Activated T-helper 2 cell treated with anti-CD3 and anti-CD28 coated beads, Interferon-gamma antibody, Interleukin-2, Interleukin-4, amounts not matched to agents 10 μg/mL and 5 μg/mL and 100 μg/mL, durations not matched to agents 14 hours and 24 hours and 36 hours (primary cell): ENCODE results near the gene ALMS1. TPM values are rescaled to one million over a fixed set of nuclear protein-coding genes. Genes with fewer than 3 reads are reported as not detected.
A peak's percentile ranks its signal among the peaks of the same experiment; 100 is the strongest.
"Not testable (repeated sequence)": the region's sequence is repeated elsewhere in the genome, so short reads cannot be mapped to it uniquely, and the experiment has no call there.

Experiments used
- DNase-seq: peaks from one replicate; pipeline ENCODE4 v3.0.0; 2021; ENCODE audit warnings: low spot score
- H3K27ac Mint-ChIP-seq: one replicate; pipeline ENCODE4 v1.8.0; 2021; ENCODE audit warnings: mixed read lengths
- H3K27me3 Mint-ChIP-seq: one replicate; pipeline ENCODE4 v1.8.0; 2021; ENCODE audit warnings: low read depth, mixed read lengths
- H3K36me3 Mint-ChIP-seq: one replicate; pipeline ENCODE4 v1.8.0; 2021; ENCODE audit warnings: low read depth, mixed read lengths
- H3K4me1 Mint-ChIP-seq: one replicate; pipeline ENCODE4 v1.8.0; 2021; ENCODE audit warnings: low read depth, mixed read lengths
- H3K4me3 Mint-ChIP-seq: one replicate; pipeline ENCODE4 v1.8.0; 2021; ENCODE audit warnings: low read depth, mild to moderate bottlenecking, moderate library complexity, mixed read lengths
- H3K9me3 Mint-ChIP-seq: one replicate; pipeline ENCODE4 v1.8.0; 2021; ENCODE audit warnings: mixed read lengths
- intact Hi-C: fragments of 100-400 bp; cut with micrococcal nuclease; formaldehyde crosslinking; loops from one replicate; pipeline ENCODE4 v1.15.1; 2023
- total RNA-seq: library from RNA; stranded (reverse); gene quantifications from 2 replicates; pipeline ENCODE4 v1.2.3, GENCODE V29; 2022

ALMS1 gene
- 19.0 and 21.6 TPM in 2 replicates for total RNA-seq

- Mint-ChIP-seq H3K27ac (peak within 1 kb of the TSS; percentile 90), H3K9me3 (no peaks in the 10 kb centered on the region), H3K27me3 (peaks cover 9% of the 10 kb centered on the region), H3K4me3 (peak within 1 kb of the TSS; percentile 89), H3K36me3 (no peaks in the 10 kb centered on the region), H3K4me1 (peaks cover 27% of the 10 kb centered on the region)
- DNase-seq, result peak; percentile 89
- intact Hi-C loops, result loop anchor here (1.0 kb wide), 3 partner anchors 92 to 171 kb away; partner anchors contain the start of genes EGR4, PRADC1 and SMYD5
Measured at GRCh38 chr2:73385504-73386341, at the start of gene ALMS1. ALMS1 (plus strand) TSS chr2:73385836; CDS start chr2:73385869, 33 bp downstream.

- no peak overlapping the region for H3K4me3 Mint-ChIP-seq
- no peaks in the 10 kb centered on the region for H3K36me3 Mint-ChIP-seq
- no peaks in the 10 kb centered on the region for H3K9me3 Mint-ChIP-seq
- no peak for DNase-seq
- peaks cover 8% of the 10 kb centered on the region for H3K27me3 Mint-ChIP-seq
- peaks cover 3% of the 10 kb centered on the region for H3K4me1 Mint-ChIP-seq
- intact Hi-C loops, result no loop called here
- H3K27ac Mint-ChIP-seq, result no peak overlapping the region
Measured at GRCh38 chr2:73337828-73338227, 47.8 kb upstream of the ALMS1 start.

GRCh38 chr2:73339201-73339600, 46.4 kb upstream of the ALMS1 start:
- H3K27me3 Mint-ChIP-seq, result peaks cover 2% of the 10 kb centered on the region
- no peak for DNase-seq
- no peak overlapping the region for H3K27ac Mint-ChIP-seq
- intact Hi-C loops, result no loop called here
- H3K36me3 Mint-ChIP-seq, result no peaks in the 10 kb centered on the region
- H3K4me1 Mint-ChIP-seq, result peaks cover 3% of the 10 kb centered on the region
- H3K4me3 Mint-ChIP-seq, result no peak overlapping the region
- no peaks in the 10 kb centered on the region for H3K9me3 Mint-ChIP-seq

GRCh38 chr2:73341039-73341438, 44.6 kb upstream of the ALMS1 start:
- no peaks in the 10 kb centered on the region for H3K36me3 Mint-ChIP-seq
- intact Hi-C loops, result no loop called here
- no peak for DNase-seq

GRCh38 chr2:73343992-73344391, 41.6 kb upstream of the ALMS1 start:
- Mint-ChIP-seq H3K4me3 (no peak overlapping the region), H3K36me3 (no peaks in the 10 kb centered on the region), H3K9me3 (no peaks in the 10 kb centered on the region), H3K27ac (no peak overlapping the region), H3K4me1 (no peaks in the 10 kb centered on the region), H3K27me3 (peaks cover 3% of the 10 kb centered on the region)
- intact Hi-C loops, result no loop called here
- no peak for DNase-seq

More at GRCh38 chr2:73341039-73341438, 44.6 kb upstream of the ALMS1 start:
- peaks cover 3% of the 10 kb centered on the region for H3K4me1 Mint-ChIP-seq
- no peak overlapping the region for H3K4me3 Mint-ChIP-seq
- peaks cover 2% of the 10 kb centered on the region for H3K27me3 Mint-ChIP-seq
- H3K9me3 Mint-ChIP-seq, result no peaks in the 10 kb centered on the region
- no peak overlapping the region for H3K27ac Mint-ChIP-seq

- H3K4me3 Mint-ChIP-seq, H3K27ac Mint-ChIP-seq, H3K27me3 Mint-ChIP-seq, H3K4me1 Mint-ChIP-seq, H3K36me3 Mint-ChIP-seq, intact Hi-C loops, DNase-seq, H3K9me3 Mint-ChIP-seq: not testable (repeated sequence)
Measured at GRCh38 chr2:73344747-73345146, 40.9 kb upstream of the ALMS1 start.

GRCh38 chr2:73350035-73350691, 35.5 kb upstream of the ALMS1 start:
- no peak for DNase-seq
- intact Hi-C loops, result no loop called here
- Mint-ChIP-seq H3K27me3 (peaks cover 3% of the 10 kb centered on the region), H3K4me3 (no peak overlapping the region), H3K27ac (no peak overlapping the region), H3K9me3 (no peaks in the 10 kb centered on the region), H3K36me3 (no peaks in the 10 kb centered on the region), H3K4me1 (no peaks in the 10 kb centered on the region)

GRCh38 chr2:73356097-73356496, 29.5 kb upstream of the ALMS1 start:
- H3K36me3 Mint-ChIP-seq, result no peaks in the 10 kb centered on the region

GRCh38 chr2:73359915-73360697, 25.5 kb upstream of the ALMS1 start:
- intact Hi-C loops, result no loop called here
- Mint-ChIP-seq H3K4me3 (no peak overlapping the region), H3K27ac (no peak overlapping the region), H3K27me3 (peaks cover 7% of the 10 kb centered on the region), H3K9me3 (no peaks in the 10 kb centered on the region), H3K4me1 (no peaks in the 10 kb centered on the region), H3K36me3 (no peaks in the 10 kb centered on the region)
- DNase-seq, result no peak

More at GRCh38 chr2:73356097-73356496, 29.5 kb upstream of the ALMS1 start:
- Mint-ChIP-seq H3K9me3 (no peaks in the 10 kb centered on the region), H3K27ac (no peak overlapping the region), H3K4me1 (no peaks in the 10 kb centered on the region), H3K4me3 (no peak overlapping the region), H3K27me3 (peaks cover 5% of the 10 kb centered on the region)
- intact Hi-C loops, result no loop called here
- no peak for DNase-seq

- no peaks in the 10 kb centered on the region for H3K36me3 Mint-ChIP-seq
- no peak overlapping the region for H3K27ac Mint-ChIP-seq
- H3K9me3 Mint-ChIP-seq, result no peaks in the 10 kb centered on the region
- H3K27me3 Mint-ChIP-seq, result peaks cover 6% of the 10 kb centered on the region
- H3K4me1 Mint-ChIP-seq, result no peaks in the 10 kb centered on the region
- no peak for DNase-seq
- intact Hi-C loops, result no loop called here
- no peak overlapping the region for H3K4me3 Mint-ChIP-seq
Measured at GRCh38 chr2:73366060-73366459, 19.6 kb upstream of the ALMS1 start.

- Mint-ChIP-seq H3K27ac (no peak overlapping the region), H3K9me3 (no peaks in the 10 kb centered on the region), H3K4me1 (no peaks in the 10 kb centered on the region), H3K27me3 (peaks cover 8% of the 10 kb centered on the region), H3K4me3 (no peak overlapping the region), H3K36me3 (no peaks in the 10 kb centered on the region)
- intact Hi-C loops, result no loop called here
- no peak for DNase-seq
Measured at GRCh38 chr2:73368781-73369180, 16.9 kb upstream of the ALMS1 start.

GRCh38 chr2:73370348-73370747, 15.3 kb upstream of the ALMS1 start:
- no peaks in the 10 kb centered on the region for H3K9me3 Mint-ChIP-seq
- H3K4me3 Mint-ChIP-seq, result no peak overlapping the region
- H3K36me3 Mint-ChIP-seq, result no peaks in the 10 kb centered on the region
- intact Hi-C loops, result no loop called here
- H3K27ac Mint-ChIP-seq, result no peak overlapping the region
- no peaks in the 10 kb centered on the region for H3K4me1 Mint-ChIP-seq
- peaks cover 15% of the 10 kb centered on the region for H3K27me3 Mint-ChIP-seq
- DNase-seq, result no peak
